Stimulated activated CD8-positive, alpha-beta memory T cell treated with anti-CD3 and anti-CD28 coated beads, Interleukin-2, amount 100 ng/mL, for 48 hours (primary cell): Measurements from ENCODE around the gene SCML2.
"Not testable (repeated sequence)": the region's sequence is repeated elsewhere in the genome, so short reads cannot be mapped to it uniquely, and the experiment has no call there.

Source experiments
- DNase-seq, 2 donors: peaks; one replicate each; pipeline ENCODE4 v3.0.0-alpha.2; 2020; ENCODE audit warnings: low read depth in 2 of 2

The SCML2 gene

GRCh38 chrX:18354369-18355223, at the start of gene SCML2:
TSS of gene SCML2 (minus strand) at chrX:18354688. CDS start at chrX:18334071, 20,617 bp downstream.
- DNase-seq: peak; percentile 9 to 23

- no peak for DNase-seq
Measured at GRCh38 chrX:18401848-18402213, 47.3 kb upstream of the SCML2 start.

- DNase-seq: no peak
Measured at GRCh38 chrX:18394477-18394876, 40.0 kb upstream of the SCML2 start.

- DNase-seq: peak; percentile 22 to 34
Measured at GRCh38 chrX:18390941-18391538, 36.6 kb upstream of the SCML2 start.

GRCh38 chrX:18389966-18390365, 35.5 kb upstream of the SCML2 start:
- no peak for DNase-seq

- no peak for DNase-seq
Measured at GRCh38 chrX:18377796-18378195, 23.3 kb upstream of the SCML2 start.

- DNase-seq: not testable (repeated sequence)
Measured at GRCh38 chrX:18375131-18375805, 20.8 kb upstream of the SCML2 start.

GRCh38 chrX:18369096-18369495, 14.6 kb upstream of the SCML2 start:
- not testable (repeated sequence) for DNase-seq

- no peak for DNase-seq
Measured at GRCh38 chrX:18368402-18368801, 13.9 kb upstream of the SCML2 start.

- no peak for DNase-seq
Measured at GRCh38 chrX:18360867-18361266, 6.4 kb upstream of the SCML2 start.

GRCh38 chrX:18353931-18354368, 538 bp downstream of the SCML2 start:
- DNase-seq: peak in 1 of 2 donors; percentile 1

- DNase-seq: no peak
Measured at GRCh38 chrX:18351784-18352183, 2.7 kb downstream of the SCML2 start.

GRCh38 chrX:18348047-18348446, 6.4 kb downstream of the SCML2 start:
- no peak for DNase-seq

- DNase-seq: no peak
Measured at GRCh38 chrX:18309401-18309800, 45.1 kb downstream of the SCML2 start.

- no peak for DNase-seq
Measured at GRCh38 chrX:18297251-18297650, 57.2 kb downstream of the SCML2 start.

- no peak for DNase-seq
Measured at GRCh38 chrX:18294893-18295292, 59.6 kb downstream of the SCML2 start.

- no peak for DNase-seq
Measured at GRCh38 chrX:18291006-18291545, 63.4 kb downstream of the SCML2 start.

GRCh38 chrX:18290200-18290599, 64.3 kb downstream of the SCML2 start:
- DNase-seq: no peak

GRCh38 chrX:18288716-18289115, 65.8 kb downstream of the SCML2 start:
- DNase-seq: no peak

GRCh38 chrX:18286322-18286831, 68.1 kb downstream of the SCML2 start:
- DNase-seq: no peak

- DNase-seq: no peak
Measured at GRCh38 chrX:18278449-18278848, 76.0 kb downstream of the SCML2 start.

GRCh38 chrX:18272222-18272621, 82.3 kb downstream of the SCML2 start:
- DNase-seq: no peak
